Measurements from ENCODE around the gene NIPSNAP3A.
"Not testable (repeated sequence)": the region's sequence is repeated elsewhere in the genome, so short reads cannot be mapped to it uniquely, and the experiment has no call there.

Gene NIPSNAP3A

GRCh38 chr9:104747565-104748358 is at the start of gene NIPSNAP3A:
TSS of gene NIPSNAP3A (plus strand) at chr9:104747683. CDS start at chr9:104747793, 110 bp downstream.
- peak; percentile 89 for DNase-seq (ENCODE audit: low spot score)

DNA sequence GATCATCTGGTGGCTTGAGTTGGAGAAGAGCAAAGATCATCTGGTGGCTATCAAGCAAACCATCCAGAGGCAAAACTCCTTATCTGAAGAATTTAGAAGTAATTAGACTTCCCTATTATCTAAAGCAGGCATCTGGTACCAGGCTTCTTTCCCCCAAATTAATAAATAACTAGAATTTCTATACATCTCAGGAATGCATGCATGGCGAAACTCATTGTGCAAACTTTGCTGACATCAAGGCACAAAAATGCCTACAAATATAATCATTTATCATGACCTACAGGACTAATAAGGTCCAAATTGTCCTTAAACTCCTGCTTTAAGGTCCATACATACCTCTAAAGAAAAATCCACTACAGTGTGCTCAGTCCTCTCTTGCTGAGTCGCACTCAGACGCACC is 47.2 kb upstream of the NIPSNAP3A start:
- DNase-seq (ENCODE audit: low spot score), result no peak

DNA sequence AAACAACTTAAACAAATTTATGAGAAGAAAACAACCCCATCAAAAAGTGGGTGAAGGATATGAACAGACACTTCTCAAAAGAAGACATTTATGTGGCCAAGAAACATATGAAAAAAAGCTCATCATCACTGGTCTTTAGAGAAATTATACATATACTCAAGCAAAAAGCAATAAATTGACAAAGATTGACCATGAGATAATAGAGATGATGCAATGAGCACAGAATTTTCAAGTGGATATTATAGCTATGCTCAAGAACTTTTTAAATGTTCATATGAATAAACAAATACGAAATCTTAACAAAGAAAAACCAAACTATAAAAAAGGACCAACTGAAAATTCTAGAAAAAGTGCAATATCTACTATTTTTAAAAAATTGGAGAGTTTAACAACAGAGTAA is 38.7 kb upstream of the NIPSNAP3A start:
- not testable (repeated sequence) for DNase-seq (ENCODE audit: low spot score)

- DNase-seq (ENCODE audit: low spot score), result no peak
These were observed 35.9 kb upstream of the NIPSNAP3A start for GRCh38 chr9:104711604-104712003.

DNA sequence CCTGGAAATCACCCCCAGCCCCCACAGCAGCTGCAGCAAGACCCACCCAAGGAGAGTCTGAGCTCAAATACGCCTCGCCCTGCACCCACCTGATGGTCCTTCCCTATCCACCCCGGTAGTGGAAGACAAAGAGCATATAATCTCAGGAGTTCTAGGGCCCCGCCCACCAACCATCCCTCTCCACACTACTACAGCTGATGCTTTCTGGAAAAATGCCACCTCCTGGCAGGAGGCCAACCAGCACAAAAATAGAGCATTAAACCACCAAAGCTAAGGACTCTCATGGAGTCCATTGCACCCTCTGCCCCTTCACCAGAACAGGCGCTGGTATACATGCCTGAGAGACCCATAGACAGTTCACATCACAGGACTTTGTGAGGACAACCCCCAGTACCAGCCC is 22.5 kb upstream of the NIPSNAP3A start:
- no peak for DNase-seq (ENCODE audit: low spot score)

GRCh38 chr9:104738452-104738851 is 9.0 kb upstream of the NIPSNAP3A start:
- no peak for DNase-seq (ENCODE audit: low spot score)

DNA sequence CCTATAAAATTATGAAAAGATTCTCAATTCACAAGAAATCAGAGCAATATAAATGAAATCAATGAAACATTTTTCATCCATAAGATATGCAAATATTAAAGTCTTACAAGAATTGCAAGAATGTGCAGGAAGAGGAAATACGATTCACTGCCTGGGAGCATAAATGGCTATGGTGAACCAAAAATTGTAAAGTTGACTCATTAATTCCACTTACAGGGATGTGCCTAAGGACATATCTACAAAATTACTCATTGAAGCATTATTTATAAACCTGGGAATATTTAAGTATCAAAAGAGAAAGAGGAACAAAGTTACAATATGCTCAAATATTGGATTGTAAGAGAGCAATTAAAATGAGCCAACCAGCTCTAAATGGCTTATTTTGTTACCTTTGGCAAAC is 6.9 kb upstream of the NIPSNAP3A start:
- no peak for DNase-seq (ENCODE audit: low spot score)

- DNase-seq (ENCODE audit: low spot score), result peak; percentile 85
These were observed 4.0 kb upstream of the NIPSNAP3A start for GRCh38 chr9:104743376-104743985.

- no peak for DNase-seq (ENCODE audit: low spot score)
These were observed 1.6 kb upstream of the NIPSNAP3A start for GRCh38 chr9:104745852-104746251.

DNA sequence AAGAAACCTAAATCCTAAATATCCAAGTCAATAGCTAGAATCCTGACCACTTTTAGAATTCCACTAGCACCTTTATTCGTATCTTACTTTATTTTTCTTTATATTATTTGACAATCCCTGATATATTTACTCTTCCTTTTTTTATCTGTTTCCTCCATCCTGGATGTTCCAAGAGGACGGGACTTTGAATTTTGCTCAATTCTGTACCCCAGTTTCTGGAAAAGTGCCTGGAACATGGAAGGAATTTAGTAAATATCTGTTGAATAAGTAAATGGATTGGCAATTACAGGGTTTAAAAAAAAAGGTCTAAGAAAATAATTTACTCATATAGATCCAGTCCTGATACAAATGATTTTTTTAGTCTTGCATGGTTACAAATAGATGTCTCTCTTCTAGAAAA is 1.2 kb upstream of the NIPSNAP3A start:
- DNase-seq (ENCODE audit: low spot score), result no peak

DNA sequence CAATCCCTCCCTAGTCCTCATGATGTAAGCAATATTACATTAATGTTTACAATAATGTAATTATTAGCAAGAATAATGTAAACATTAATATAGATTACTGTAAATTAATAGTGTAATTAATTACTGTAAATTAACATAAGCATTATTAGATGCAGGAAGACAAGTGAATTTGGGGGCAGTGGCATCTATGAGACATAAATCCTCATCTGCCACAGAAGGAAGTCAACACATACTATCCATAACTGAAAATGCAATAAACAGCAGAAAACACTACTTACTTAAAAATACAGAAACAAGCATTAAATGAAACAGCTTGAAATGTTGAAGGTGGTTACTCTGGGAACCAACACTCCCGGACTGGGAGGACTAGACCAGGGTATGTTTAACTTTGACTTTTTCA is 685 bp upstream of the NIPSNAP3A start:
- no peak for DNase-seq (ENCODE audit: low spot score)

GRCh38 chr9:104747245-104747564 is 278 bp upstream of the NIPSNAP3A start:
- no peak for DNase-seq (ENCODE audit: low spot score)

DNA sequence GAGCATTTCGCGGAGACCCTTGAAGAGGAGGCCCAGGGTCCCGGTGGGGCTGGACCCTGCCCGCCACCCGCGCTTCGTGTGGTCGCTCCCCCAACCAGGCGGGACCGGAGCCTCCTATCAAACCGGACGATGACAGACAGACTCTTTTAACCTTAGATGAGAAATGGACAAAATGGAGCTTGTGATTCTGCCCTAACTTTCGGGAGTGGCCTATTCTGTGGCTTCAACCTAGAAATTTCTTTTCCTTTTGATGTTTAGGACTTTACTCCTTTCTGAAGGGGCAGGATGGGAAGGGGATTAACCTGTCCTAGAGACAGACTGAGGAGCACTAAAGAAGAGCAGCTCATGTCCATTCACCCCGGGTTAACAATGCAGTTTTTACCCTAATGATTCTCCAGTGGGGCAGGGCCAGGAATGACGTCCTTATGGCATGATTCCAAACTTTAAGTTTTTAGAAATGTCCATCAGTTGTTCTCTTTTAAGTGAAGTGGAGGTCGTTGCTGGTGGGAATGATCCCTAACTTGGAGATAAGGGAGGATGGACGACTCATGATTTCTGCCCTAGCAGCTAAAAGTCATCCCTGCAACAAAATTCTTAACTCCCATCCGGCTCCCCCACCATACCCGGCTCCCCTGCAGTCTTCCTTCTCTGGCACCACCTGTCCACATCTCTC is 1.0 kb downstream of the NIPSNAP3A start:
- no peak for DNase-seq (ENCODE audit: low spot score)

DNA sequence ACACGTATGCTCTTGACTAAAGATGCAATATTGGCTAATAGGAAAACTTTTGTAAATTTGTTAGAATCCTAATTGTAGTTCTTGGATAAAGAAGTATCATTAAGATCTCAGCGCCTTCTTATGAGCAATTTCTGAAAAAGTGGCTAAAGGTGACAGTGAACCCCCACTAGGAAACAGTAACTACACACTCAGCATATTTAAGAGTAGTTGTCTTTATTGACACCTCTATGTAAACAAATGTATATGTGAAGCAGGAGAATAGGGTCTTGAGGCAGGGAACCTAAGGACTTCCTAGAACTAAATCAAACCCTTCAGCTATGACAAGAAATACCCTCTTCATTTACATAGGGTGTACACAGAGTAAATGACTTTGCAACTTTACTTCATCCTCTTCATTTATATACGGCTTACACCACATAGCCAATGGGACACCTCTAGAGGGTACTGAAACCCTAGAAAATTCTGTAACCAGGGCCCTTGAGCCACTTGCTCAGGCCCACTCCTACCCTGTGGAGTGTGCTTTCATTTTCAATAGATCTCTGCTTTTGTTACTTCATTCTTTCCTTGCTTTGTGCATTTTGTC is 2.8 kb downstream of the NIPSNAP3A start:
- no peak for DNase-seq (ENCODE audit: low spot score)

DNA sequence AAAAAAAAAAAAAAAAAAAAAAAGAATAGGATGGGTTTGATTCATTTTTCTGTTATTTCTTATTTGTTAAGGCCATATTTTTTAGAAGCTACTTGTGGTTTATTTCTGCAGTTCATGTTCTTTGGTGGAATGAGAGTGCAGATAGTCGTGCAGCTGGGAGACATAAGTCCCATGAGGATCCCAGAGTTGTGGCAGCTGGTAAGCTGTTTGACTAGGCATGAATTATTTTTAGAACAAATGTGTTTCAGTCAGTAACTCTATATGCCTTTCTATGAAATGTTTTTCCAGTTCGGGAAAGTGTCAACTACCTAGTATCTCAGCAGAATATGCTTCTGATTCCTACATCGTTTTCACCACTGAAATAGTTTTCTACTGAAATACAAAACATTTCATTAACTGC is 11.5 kb downstream of the NIPSNAP3A start:
- no peak for DNase-seq (ENCODE audit: low spot score)

GRCh38 chr9:104765138-104765537 is 17.7 kb downstream of the NIPSNAP3A start:
- DNase-seq (ENCODE audit: low spot score), result no peak

DNA sequence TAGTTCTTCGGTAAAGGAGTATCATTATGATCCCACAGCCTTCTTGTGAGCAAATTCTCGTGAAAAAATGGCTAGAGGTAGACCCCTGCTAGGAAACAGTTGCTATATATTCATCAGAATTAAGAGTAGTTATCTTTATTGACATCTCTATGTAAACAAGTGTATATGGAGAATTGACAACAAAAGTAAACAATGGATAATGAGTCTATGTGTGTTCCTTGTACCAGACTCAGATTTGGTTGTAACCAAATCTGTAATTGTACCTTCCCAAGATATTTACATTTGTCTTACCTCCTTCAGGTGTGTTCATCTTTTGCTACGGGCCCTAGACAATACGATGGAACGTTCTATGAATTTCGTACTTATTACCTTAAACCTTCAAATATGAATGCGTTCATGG is 18.5 kb downstream of the NIPSNAP3A start:
- no peak for DNase-seq (ENCODE audit: low spot score)

DNA sequence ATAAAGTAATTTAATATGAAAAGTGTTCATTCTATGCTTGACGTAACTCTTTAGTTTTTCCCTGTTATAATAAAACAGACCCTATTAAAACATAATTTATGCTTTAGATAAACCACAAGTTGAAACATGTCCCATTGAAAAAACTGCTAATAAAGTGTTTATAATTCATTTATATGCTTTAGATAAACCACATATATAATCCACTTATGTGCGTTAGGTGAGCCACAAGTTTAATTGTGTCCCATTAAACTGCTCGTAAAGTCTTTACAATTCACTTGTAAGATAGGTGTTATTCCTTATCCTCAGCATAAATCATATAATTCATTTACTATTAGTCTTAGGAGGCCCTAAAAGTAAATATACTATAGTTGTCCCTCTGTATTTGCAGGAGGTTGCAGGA is 20.0 kb downstream of the NIPSNAP3A start:
- no peak for DNase-seq (ENCODE audit: low spot score)

- DNase-seq (ENCODE audit: low spot score), result not testable (repeated sequence)
These were observed 21.5 kb downstream of the NIPSNAP3A start for GRCh38 chr9:104769029-104769428.

DNA sequence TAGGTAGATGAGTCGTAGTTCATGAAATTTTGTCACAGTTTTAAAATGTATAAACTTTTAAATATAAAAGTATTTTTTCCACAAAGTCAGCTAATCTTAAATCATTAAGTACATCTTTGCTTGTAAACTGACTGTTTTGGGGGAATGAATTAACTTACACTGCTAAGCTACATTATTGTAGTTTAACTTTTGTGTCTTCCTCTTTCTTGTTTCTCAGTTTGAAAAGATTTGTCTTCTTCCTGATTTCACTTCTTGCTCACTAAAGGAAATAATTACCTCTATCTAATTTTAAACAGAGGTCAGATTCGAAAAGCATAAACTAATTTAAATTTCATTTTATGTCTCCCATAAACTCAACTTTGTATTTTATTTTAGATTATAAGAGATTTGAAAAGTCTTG is 22.2 kb downstream of the NIPSNAP3A start:
- no peak for DNase-seq (ENCODE audit: low spot score)

GRCh38 chr9:104772714-104773510 is 25.4 kb downstream of the NIPSNAP3A start:
- DNase-seq (ENCODE audit: low spot score), result peak; percentile 32

DNA sequence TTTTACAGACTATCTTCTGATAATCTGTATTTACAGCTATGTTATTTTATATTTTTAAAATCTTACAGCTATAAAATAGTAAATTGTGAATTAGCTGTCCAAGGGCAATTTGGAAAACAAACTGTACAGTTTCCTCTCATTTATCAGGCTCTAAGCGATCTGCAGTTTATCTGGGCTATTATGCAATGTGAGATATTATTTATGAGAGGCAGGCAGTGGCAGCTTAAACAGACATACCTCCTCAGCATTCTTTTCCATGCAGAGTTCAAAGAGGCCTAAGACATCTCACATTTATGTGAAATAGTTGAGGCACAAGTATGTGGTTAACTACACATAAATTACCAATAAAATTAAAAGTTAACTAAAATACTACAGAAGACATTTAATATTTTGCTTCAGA is 26.6 kb downstream of the NIPSNAP3A start:
- DNase-seq (ENCODE audit: low spot score), result no peak
